HG03280 (cell line): ENCODE data around the gene NEDD4L.

Experiments
- ATAC-seq: cut with Tn5 transposase; IDR thresholded peaks from one replicate; pipeline ENCODE4 v1.9.1; 2021; ENCODE audit warnings: mild to moderate bottlenecking, moderate library complexity; ENCODE audit not compliant: unreplicated experiment

Gene NEDD4L

DNA sequence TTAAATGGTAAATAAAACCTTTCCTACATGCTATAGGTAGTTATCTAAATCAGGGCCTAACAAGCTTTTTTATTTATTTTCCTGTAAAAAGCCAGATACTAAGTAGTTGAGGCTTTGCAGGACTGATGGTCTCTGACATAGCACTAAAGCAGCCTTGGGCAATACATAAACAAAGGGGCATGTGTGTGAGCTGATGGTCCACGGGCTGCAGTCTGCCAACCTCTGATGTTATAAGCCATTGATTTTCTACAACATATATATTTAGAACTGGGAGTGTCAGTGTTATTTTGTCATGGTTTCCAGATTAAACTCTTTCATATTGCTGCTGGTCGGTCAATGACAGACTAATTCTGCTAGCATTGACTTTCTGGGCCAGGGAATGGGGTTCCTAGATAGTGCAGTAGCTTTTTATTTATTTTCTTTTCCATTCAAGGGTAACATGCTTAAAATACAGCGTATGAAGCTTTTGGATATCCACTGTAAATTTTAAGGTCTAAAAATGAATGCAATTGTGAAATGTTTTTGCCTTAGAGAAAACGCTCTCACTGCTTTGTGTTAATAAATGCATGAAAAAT is 134.0 kb downstream of the NEDD4L start:
- no peak for ATAC-seq

DNA sequence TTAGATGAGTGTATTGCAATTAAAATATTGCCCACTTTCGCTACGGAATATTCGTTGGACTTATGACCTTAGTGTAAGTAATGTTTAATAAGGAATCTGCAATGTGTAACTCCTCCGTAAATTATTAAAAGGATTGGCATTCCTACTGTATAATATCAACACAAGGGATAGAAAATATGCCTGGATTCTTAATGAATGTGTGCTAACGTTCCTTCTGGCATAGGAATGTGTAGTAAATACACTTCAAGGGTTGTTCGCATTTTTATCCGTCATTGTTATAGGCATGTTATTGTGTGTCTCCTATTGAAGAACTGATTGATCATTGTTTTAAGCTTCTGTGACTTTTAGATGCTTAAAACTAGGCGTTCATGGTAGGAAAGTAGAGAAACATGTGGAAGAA is 134.5 kb downstream of the NEDD4L start:
- ATAC-seq, result no peak

DNA sequence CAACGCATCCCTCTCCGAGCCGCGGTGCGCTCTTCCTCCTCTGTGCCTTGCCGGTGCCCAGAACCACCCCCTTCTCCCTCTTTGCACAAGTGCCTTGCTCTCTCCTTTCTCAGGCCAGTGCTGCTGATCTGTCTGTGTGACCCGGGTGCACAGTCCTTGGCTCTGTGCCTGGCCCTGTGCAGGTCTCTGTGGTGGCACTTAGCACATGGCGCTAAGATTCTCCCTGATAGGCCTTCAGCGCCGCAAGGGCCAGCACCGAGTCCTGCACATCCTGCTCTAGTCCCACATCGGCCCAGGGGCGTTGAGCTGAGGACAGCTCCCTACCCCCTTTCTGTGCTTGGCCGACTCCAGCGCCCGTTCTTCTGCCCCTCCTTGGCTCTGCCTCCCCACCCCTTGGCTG is 136.1 kb downstream of the NEDD4L start:
- no peak for ATAC-seq

DNA sequence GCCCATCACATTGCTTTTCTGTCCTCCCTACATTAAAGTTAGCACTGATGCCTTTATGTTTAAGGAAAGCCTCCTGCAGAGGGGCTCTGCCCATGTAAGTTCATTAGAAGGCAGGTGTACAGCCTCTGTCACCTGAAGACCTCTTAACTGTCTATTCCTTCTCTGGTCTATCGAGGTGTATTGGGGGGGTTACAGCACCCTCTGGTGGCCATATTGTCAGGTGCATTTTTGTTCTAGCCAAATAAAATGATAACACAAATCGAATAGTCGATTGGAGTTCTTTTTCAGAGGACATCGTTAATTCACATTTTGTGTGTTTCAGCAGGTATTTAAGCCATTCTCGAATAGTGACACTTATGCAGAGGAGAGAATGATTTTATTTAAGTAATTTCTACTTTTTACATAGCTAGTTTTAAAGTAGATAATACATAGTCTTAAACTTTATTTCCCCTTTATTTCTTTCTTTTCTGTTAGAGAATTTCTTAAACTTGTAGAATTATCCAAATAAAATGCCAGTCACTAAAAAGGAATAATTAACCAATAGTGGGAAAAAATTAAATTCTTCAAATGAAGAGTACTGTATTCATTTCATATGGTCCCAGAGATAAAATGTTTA is 136.8 kb downstream of the NEDD4L start:
- ATAC-seq, result peak; percentile 54

DNA sequence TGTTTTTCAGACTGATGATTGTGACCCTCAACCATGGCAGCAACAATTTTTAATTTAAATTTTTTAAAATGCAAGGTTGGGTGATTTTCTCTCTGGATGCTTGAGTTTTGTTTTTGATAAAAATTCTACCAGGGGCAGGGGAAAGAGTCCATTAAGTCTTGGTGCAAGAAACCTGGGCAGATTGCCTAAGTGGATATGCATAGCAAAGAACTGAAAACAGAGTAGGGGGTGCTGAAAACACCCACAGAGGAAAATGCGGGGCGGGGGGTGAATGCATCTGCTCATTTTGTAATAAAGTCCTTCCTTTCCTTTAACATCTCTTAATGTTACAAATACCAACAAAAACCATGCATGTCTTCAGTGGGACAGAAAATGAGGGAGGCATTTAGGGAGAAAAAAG is 138.0 kb downstream of the NEDD4L start:
- no peak for ATAC-seq

DNA sequence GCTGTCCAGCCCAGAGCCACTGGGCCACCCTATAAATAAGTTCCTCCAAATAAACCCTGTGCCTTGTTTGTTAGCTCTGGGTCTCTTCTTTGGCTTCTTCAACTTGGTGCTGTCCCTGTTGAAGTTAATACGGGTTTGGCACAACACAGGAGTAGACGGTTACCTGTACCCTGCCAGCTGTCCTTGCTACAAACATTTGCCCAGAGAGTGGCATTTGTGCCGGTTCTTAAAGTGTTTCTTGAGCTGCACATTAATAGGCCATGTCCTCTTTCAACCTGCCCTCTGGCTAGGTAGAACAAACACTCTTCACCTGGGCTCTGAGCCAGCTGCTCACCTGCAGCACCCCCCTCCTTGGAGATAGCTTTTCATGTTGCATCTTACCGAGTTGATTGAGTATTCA is 139.2 kb downstream of the NEDD4L start:
- no peak for ATAC-seq

DNA sequence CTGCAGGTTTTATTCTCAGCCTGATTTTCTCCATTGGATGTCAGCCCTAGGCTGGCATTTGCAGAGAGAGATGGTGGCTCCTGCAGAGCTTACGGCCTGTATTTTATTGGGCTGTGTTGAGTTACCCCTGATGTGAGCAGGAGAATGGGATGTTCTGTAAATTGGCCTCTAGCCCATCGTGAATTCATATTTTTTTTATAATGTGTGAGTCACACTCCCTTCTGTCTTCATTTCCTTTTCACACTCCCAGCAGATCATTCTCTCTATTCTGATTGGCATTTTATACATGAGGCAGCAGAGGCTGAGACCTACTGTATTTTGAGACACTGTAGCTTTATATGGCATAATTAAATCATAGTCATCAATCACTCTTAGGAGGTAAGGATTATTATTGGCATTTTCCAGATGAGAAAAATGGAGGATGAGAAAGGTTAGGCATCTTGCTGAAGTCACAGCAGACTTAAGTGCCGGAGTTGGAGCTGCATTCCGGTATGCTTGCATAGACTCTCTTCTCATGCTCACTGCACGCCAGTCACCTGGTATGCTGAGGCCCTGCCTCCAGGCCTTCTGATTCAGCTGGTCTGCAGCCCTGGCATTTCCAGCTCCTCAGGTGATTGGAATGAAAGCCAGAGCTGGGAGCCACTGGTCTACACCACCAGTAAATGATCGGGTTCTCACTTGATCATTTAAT is 142.4 kb downstream of the NEDD4L start:
- no peak for ATAC-seq

DNA sequence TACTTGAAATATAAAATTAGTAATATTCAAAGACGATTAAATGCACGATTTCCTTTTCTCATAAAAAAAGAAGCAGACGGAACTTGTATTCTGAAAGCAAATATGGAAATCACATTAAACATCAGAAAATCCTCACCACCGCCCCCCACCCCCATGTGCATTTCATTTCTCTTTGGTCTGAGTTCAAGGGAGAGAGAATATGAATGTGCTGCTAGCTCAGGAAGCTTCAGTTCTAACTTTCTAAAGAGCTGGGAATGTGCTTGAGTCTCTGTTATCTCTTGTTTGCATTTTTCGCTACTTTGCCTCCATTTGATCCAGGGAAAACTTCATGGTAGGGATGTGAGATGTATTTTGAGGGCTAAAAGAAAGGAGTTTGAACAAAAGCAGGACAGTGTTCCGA is 143.6 kb downstream of the NEDD4L start:
- ATAC-seq, result no peak

DNA sequence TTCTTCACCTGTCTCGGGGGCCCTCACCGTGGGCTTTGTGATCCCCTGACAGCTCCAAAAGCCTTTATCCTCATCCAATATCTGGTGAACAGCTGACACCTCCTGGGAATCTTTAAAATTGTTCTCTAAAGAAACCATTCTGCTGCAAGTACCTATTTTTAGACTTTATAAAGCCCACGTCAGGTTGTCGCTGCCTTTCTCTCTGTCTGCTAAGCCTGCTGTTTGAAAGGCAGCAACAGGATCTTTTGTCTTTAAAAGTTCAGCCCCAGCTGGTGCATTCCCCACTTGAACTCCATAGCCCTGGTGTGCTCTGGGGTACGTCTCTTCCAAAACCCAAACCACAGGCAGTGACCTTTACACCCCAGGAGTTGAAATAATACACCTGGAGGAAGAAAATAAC is 145.0 kb downstream of the NEDD4L start:
- no peak for ATAC-seq

DNA sequence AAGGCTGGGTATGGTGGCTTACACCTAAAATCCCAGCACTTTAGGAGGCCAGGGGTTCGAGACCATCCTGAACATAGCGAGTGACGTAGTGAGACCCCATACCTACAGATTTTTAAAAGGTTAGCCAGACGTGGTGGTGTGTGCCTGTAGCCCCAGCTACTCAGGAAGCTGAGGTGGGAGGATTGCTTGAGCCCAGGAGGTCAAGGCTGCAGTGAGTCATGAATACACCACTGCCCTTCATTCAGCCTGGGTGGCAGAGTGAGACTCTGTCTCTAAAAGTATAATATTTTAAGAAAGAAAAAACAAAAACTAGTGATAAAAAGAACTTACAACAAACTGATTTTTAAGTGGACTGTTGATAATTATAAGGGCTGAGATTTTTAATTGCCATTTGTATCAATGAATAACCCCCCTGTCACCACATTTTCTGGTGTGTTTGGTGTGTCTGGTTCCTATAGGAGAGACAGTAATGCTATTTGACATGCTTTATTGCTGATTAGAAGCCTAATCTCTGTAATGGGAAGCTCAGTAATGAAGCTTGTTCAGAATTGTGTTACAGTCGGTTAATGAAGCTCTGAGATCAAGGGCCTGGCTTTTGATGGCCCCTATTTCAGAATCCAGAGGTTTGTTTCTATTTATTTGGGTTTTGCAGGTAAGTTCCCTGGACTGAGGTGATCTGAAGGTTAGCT is 147.0 kb downstream of the NEDD4L start:
- no peak for ATAC-seq

DNA sequence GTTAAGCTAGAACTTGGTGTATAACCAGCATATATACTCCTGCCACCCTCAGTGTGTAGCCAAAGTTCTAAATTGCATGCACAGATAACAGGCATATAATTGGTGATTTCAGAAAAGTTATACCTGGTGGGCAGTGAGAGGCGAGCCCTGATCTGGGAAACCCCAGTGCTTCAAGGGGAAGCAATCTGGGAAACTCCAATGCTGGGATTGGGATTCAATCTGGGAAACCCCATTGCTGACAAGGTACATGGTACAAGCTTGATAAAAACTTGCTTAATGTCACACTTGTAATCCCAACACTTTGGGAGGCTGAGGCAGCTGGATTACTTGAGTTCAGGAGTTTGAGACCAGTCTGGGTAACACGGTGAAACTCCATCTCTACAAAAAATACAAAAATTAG is 147.6 kb downstream of the NEDD4L start:
- no peak for ATAC-seq

DNA sequence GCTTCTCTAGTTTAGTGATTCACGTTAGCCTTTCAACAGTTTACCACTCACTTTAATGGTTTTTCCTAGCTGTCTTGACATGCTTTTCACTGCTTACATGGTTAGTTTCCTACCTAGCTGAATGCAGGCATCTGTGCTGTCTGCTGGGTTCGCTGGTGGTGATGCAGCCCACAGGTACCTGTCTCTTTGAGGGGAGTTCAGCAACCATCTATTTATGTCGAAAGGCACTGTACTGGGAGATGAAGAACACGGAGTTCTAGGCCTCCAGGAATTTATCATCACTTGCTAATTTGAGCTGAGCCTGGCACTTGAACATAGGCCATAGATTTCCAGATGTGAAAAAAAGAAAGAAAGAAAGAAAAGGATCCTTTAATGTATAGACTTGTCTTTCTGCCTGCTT is 148.5 kb downstream of the NEDD4L start:
- no peak for ATAC-seq

DNA sequence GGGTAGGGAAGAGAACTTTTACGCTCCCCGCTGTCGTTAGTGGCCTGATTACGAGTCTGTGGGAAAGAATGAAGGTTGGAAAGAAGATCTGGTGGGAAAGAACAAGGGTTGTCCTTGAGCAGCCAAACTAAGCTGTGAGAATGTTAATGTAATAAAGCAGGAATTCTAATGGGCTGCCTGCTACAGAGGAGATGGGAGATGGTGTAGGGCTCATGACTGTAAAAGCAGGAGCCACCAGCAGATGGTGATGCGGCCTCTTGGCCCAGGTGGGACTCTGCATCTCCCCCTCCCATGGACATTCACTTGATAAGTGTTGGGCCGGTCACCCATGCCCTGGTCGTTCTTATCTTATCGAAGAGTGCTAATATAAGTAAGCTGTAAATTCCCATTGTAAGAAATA is 150.0 kb downstream of the NEDD4L start:
- no peak for ATAC-seq

DNA sequence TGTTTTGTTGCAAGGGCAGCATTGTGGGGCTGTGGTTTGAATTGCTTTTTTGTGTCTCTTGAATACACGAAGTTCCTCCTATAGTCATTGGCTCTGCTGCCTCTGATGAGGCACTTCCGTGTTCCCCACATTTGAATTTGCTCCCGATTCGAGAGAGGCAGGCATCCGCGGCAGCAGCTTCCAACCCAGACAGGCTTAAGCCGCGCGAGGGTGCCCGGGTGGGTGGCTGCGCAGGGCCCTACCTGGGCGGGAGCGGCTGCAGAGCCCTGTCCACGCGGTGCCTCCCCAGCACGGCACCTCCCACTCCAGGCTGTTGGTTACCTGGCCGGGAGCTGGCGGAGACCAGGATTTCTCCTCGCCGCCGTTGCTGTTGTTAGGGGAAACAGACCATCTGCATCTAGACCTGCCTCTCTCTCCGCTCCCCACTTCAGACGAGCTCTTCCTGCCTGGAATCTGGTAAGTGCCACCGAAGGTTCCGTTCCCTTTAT is 151.3 kb downstream of the NEDD4L start:
- no peak for ATAC-seq

DNA sequence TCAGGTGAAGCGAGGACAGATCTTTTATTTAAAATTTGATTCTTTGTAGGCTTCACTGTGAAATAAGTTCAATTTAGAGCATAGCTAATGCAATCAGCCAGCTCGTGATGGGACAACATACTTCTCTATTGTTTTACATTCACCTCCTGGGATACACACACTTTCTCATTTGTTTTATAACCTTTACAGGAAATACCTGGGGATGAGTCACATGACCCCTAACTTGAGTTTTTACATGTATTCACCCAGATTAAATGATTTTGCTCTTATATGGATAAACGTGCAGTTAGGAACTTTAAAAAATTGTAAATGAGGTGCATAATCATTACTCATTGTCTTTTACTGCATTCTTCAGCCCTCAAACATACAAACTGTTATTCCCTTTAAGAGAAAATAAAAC is 152.1 kb downstream of the NEDD4L start:
- ATAC-seq, result no peak

DNA sequence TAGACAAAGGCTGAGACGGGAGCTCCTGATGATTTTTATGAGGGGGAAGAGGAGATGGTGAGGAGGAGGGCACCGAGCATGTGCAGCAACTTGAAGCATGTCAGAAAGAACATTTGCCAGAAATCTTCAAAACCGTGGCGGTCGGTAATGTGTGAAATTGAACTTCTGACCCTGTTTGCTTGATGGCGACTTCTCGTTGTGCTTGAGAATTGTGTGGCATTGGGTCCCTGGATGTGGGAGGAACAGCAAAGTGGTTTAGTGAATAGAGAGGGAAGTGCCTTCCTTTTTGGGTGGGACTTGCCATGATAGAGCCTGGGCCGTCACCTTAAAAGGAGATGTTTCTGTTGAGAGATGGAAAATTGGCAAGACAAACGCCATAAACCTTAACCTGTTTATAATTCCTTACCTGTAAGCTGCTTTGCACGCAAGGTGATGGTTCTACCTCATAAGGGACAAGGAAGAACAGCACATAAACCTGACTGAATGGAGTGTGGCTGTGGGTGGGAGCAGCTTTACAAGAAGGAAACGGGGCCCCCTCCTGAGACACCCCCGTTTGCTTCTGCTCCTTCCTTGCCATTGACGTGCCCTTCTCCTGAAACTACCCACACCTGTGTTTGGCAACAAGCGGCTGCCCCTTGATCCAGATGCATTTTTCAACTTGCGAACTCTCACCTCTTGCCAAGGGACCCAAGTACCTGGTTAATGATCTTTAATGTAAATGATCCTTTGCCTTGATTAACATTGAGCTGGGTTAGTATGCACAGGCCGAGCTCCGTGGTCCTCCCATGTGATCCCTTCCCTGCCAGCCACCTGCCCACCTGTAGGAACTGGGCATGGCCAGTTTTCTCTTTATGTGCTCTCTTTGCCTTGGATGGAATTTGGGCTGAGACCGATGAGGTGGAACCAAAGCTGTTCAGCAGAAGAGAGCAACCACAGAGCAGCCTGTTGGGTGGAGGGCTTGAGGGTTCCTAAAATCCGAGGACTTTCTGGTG is 153.2 kb downstream of the NEDD4L start:
- ATAC-seq, result no peak

DNA sequence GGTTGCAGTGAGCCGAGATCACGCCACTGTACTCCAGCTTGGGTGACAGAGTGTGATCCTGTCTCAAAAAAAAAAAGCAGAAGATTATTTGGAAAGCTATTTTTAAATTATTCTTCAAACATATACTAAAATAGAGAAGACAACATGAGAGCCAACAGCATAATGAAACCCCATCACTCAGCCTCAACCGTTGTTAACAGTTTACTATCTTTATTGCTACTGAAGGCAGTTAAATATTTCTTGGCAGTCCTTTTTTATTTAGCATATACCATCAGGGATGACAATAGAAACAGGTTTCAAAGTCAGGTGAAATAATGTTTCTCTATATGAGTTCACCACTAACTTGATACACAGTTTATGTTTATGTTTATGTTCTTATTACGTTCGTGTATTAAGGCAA is 157.2 kb downstream of the NEDD4L start:
- no peak for ATAC-seq

DNA sequence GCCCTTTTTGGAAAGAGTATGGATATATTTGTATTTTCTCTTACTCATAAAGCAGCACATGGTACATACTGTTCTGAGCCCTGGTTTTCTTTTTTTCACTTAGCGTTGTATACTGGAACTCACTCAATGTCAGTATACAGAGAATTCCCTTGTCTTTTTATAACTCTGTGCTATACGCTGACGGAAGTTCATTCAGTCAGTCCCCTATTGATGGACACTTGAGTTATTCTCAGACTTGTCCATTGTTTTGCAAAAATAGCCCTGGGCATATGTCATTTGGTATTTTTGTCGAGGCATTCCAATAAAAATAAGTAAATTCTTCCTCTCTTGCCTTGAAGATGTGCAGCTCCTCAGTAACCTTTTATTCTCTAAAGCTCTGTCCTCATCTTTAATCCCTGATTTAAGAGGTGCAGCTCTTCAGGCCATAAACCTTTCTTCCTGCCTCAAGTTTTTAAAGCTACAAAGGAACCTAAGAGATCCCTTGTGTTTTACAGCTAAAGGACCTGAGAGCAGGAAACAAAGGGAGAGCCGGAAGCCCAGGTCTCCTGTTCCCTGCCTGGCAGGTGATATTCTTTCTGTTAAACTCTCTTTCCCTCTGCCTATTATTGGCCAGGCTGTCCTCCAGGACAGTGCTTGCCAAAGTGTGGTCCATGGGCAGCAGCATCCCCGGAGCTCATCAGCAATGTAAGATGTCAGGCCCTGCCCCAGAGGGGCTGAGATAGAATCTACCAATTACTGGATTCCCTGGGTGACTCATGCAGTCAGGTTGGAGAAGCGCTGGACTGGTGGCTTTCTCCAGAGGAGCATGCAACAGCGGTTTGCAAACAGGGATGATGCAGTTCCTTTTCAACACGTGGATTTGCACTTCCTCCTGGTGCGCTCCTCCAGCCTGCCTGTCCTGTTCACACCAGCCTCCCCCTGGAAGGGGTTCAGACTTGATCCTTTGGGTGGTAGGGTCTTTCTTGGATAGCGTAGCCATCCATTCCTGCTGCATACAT is 158.0 kb downstream of the NEDD4L start:
- ATAC-seq, result no peak

DNA sequence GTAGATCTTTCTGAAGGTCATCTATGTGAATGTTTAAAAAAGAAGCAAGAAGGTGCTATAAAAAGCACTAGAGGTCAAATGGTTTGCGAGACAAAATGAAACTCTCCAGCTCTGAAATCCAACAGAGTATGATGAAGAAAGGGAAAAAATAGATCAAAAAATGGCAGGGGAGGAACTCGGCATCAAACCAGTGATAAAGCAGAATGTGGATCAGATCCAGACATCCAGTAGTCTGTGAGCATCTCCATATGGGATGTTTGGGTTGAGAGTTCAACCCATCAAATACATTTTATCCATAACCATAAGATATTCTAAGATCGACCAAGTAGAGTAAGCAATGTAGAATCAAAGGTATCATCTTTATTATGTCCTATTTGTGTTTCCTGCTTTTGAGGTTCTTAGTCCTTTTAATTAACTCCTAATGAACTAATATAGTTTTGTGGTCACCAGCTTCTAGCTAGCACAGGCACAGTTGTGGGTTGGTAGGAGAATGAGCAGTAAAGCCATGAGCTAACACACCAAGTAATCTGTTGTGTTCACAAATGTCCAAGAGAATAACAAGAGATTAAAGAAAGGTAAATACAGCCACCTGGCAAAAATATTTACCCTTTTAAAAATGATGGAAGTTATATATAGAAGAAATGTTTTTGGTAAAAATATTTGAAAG is 160.9 kb downstream of the NEDD4L start:
- no peak for ATAC-seq
